A549 treated with RU486 at 1 μM for 4 hours (cell line): ENCODE data around the gene CIDEB. TPM values are rescaled to one million over a fixed set of nuclear protein-coding genes. Genes with fewer than 3 reads are reported as not detected.

Source experiments
- total RNA-seq: library from RNA; stranded (reverse); fragments of 200-300 nt; extraction: Qiagen RNA extraction; gene quantifications from 5 replicates; pipeline ENCODE4 v1.2.3, GENCODE V29; 2022; ENCODE audit warnings: low read depth

The CIDEB gene
- total RNA-seq, result 0.15 to 1.00 TPM (median 0.20 TPM) in 5 replicates

DNA sequence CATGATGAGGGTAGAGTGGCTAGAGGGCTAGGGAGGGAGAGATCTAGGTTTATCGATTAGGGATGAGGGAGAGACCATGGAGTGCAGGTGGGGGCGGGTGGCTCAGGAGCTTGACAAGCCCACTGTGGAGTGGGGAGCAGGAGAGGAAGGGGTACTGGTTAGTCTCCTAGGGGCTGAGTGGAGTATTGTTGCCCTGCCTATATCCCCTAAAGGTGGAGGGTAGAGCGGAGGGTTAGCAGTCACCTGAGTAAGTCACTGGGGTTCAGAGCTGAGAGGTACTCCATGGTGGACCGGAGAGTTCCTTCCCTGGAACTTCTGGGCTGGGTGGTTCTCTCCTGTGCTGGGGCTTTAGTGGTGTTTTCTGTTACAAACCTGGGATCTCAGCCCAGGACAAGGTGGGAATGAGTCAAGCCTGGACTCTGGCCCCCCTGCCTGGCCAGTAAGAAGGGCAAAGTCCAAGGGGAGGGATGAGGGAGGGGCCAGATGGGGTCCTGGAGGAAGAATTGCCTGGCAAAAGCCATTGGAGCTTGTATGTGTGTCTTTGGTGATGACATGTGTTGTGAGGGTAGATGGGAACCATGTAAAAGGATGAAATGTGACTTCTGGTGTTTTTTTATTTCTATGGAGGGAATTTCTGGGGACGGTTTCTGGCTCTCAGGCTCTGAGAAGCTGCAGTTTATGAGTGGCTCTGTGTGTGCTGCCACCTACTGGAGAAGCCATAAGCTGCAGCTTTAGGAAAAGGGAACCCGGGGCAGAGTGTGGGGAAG, at the start of gene CIDEB:
Gene CIDEB, minus strand, starts transcription at position 403 of the 767 bp plus-strand sequence. Its CDS starts 119 bp downstream, at position 284.

GRCh38 chr14:24339284-24340151, 31.7 kb upstream of the CIDEB start, which contains the start of gene RIPK3:
RIPK3 (minus strand) TSS chr14:24339991; CDS start chr14:24339826, 165 bp downstream.

GRCh38 chr14:24334431-24335291, 26.9 kb upstream of the CIDEB start, which contains the start of gene ADCY4:
ADCY4 (minus strand) TSS chr14:24335071; CDS start chr14:24334652, 419 bp downstream.

GRCh38 chr14:24310646-24311604, 3.1 kb upstream of the CIDEB start, which contains the start of gene LTB4R:
LTB4R (plus strand) TSS chr14:24311502; CDS start chr14:24315652, 4,150 bp downstream.

DNA sequence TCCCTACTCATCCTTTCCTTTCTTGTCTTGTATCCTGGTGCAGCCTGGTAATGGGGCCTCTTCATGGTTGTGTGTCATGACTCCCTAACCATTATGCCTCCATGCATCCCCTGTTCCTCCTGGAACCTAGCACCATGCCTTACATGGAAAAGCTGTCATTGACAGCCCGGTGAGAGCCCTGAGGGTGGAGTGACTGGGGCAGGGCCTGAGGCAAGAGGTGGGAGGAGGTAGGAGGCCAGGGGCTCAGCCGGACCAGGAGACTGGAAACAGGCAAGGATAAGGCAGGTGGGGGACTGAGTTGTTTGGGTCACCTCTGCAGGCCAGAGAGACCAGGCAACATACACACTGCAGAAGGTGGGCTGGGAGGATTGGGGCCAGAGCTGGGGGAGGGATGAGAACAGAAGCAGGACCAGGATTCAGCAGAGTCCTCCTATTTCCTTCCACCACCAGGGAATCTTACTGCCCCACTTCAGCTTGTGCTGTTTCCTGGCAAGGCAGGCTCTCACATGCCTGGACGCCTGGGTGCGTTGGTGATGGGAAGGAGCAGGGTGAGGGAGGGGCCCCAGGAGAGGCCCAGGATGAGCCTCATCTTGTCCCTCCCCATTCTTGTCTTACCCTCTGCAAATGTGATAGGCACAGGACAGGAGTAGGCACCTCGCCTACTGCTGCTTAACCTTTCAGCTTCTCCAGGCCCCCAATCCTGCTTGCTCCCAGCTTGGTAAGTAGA, 1.9 kb upstream of the CIDEB start, which contains the start of gene LTB4R2:
Gene LTB4R2, plus strand, starts transcription at position 603 of the 727 bp plus-strand sequence. CDS start 525 bp downstream, outside the sequence.

DNA sequence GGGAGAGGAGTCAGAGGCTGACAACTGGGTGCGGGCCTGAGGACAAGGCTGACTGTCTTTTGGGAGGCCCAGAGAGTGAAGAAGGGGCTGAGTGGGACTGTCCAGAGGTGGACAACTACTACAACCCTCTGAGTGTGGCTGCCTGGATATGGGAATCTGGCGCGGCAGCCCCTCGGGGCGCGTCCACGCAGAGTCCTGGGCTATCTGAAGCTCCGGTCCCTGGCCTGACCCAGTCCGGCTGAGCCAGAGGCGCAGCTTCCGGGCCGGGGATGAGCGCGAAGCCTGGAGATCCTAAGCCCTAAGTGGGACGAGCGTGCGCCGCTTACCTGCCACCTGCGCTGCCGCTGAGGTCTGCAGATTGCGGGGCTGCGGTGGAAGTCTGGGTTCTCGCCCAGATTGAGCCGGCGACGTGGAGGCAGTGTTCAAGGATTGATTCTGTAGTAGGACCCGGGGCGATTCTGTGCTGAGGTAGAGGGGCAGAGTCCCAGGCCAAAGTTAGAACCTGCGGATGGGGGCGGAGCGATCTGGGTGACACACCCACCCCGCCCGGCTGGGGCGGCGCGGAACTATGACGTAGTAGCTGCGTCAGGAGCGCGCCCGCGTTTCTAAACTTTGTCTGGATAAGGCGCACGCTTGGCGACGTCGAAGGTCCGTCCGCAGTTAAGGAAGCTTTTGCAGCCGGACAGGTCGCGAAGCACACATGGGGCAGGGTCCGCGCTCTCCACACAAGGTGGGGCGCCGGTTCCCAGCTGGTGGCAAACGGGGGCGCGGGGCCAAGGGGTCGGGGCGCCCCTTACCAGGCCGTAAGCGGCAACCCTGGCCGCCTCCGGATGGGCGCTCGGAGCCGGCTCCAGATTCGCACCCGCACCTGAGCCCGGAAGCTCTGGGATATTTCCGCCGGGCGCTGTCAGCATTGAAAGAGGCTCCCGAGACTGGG, 8.3 kb downstream of the CIDEB start, which contains the start of the genes DHRS1 and NOP9:
Gene DHRS1, minus strand, starts transcription at position 526 of the 937 bp plus-strand sequence. CDS start 674 bp downstream, outside the sequence.
Gene NOP9, plus strand, starts transcription at position 596 of the 937 bp plus-strand sequence. Its CDS starts 105 bp downstream, at position 701.

DNA sequence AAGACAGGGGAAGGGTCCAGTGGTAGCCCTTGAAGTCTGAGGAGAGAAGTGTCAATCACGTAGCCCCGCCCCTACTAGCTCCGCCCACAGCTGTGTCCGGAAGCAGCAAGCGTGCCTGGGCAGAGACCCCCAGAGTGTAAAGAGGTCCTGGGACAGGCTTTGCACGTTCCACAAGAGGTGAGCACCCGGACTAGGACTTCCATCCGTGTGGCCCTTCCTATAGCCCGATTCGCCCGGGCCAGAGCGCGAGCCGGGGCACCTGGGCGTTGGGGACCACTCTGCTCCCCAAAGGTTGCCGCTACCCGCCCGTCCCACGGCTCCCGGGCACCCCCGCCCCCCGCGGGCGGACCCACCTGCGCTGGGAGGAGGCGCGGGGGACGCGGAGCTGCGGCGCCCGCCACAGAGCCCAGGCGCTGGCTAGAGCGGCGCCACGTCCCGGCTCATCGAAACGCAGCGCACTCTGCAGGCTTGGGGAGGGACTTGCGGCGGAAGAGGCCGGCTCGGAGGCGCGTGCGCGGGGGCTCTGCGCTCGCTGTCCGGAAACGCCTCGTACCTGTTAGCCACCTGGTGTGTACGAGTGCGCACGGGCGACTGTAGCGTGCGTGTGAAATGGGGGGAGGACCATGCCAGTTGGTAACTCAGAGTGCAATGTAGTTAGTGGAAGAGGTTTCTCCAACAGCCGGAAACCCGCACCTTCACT, 36.5 kb downstream of the CIDEB start, which contains the start of gene RABGGTA:
Gene RABGGTA, minus strand, starts transcription at position 464 of the 700 bp plus-strand sequence. CDS start 482 bp downstream, outside the sequence.

GRCh38 chr14:24262821-24263733, 44.7 kb downstream of the CIDEB start, which contains the start of gene TGM1:
TGM1 (minus strand) TSS chr14:24263177; CDS start chr14:24262352, 825 bp downstream.

Other genes with a start within 250 kb of the CIDEB start
- gene CPNE6, start 236.4 kb downstream of the CIDEB start, total RNA-seq, result not detected in 5 replicates
- 16.5 to 22.6 TPM (median 20.9 TPM) in 5 replicates for gene PCK2, start 213.7 kb downstream of the CIDEB start, total RNA-seq
- 19.5 to 23.6 TPM (median 20.5 TPM) in 5 replicates for gene DCAF11, start 193.2 kb downstream of the CIDEB start, total RNA-seq
- gene NRL, start 193.0 kb downstream of the CIDEB start, total RNA-seq, result 0.72 to 1.2 TPM (median 0.80 TPM) in 5 replicates
- 0.17 to 0.31 TPM in 2 of 5 replicates, not detected in the others for gene FITM1, start 177.3 kb downstream of the CIDEB start, total RNA-seq
- gene PSME1, start 171.8 kb downstream of the CIDEB start, total RNA-seq, result 166 to 196 TPM (median 176 TPM) in 5 replicates
- 45.0 to 65.7 TPM (median 61.1 TPM) in 5 replicates for gene EMC9, start 166.4 kb downstream of the CIDEB start, total RNA-seq
- 163 to 221 TPM (median 173 TPM) in 5 replicates for gene PSME2, start 161.4 kb downstream of the CIDEB start, total RNA-seq
- 18.9 to 37.4 TPM (median 28.0 TPM) in 5 replicates for gene RNF31, start 160.5 kb downstream of the CIDEB start, total RNA-seq
- gene IRF9, start 146.7 kb downstream of the CIDEB start, total RNA-seq, result 14.5 to 20.9 TPM (median 16.8 TPM) in 5 replicates
- 4.0 to 5.5 TPM (median 5.1 TPM) in 5 replicates for gene REC8, start 135.9 kb downstream of the CIDEB start, total RNA-seq
- 79.3 to 90.2 TPM (median 86.3 TPM) in 5 replicates for gene IPO4, start 119.2 kb downstream of the CIDEB start, total RNA-seq
- gene TM9SF1, start 112.5 kb downstream of the CIDEB start, total RNA-seq, result 63.2 to 70.0 TPM (median 67.6 TPM) in 5 replicates
- not detected in 5 replicates for gene TSSK4, start 102.3 kb downstream of the CIDEB start, total RNA-seq
- 71.9 to 101 TPM (median 93.0 TPM) in 5 replicates for gene CHMP4A, start 94.5 kb downstream of the CIDEB start, total RNA-seq
- gene MDP1, start 91.9 kb downstream of the CIDEB start, total RNA-seq, result 27.3 to 34.4 TPM (median 29.4 TPM) in 5 replicates
- gene NEDD8, start 75.6 kb downstream of the CIDEB start, total RNA-seq, result 444 to 520 TPM (median 484 TPM) in 5 replicates
- 54.3 to 66.4 TPM (median 58.1 TPM) in 5 replicates for gene GMPR2, start 75.0 kb downstream of the CIDEB start, total RNA-seq
- 34.2 to 38.2 TPM (median 36.6 TPM) in 5 replicates for gene TINF2, start 65.4 kb downstream of the CIDEB start, total RNA-seq
- 0.53 to 1.1 TPM (median 1.0 TPM) in 5 replicates for gene TGM1, start 44.8 kb downstream of the CIDEB start, total RNA-seq
- gene RABGGTA, start 36.4 kb downstream of the CIDEB start, total RNA-seq, result 15.2 to 18.4 TPM (median 16.6 TPM) in 5 replicates
- 10.3 to 14.0 TPM (median 13.1 TPM) in 5 replicates for gene DHRS1, start 8.2 kb downstream of the CIDEB start, total RNA-seq
- 13.7 to 17.0 TPM (median 16.6 TPM) in 5 replicates for gene NOP9, start 8.1 kb downstream of the CIDEB start, total RNA-seq
- 2.5 to 5.7 TPM (median 4.3 TPM) in 5 replicates for gene LTB4R2, start 2.2 kb upstream of the CIDEB start, total RNA-seq
- 3.7 to 6.6 TPM (median 6.4 TPM) in 5 replicates for gene LTB4R, start 3.5 kb upstream of the CIDEB start, total RNA-seq
- gene ADCY4, start 27.1 kb upstream of the CIDEB start, total RNA-seq, result not detected in 5 replicates
- gene RIPK3, start 32.0 kb upstream of the CIDEB start, total RNA-seq, result not detected in 5 replicates
- gene NFATC4, start 60.2 kb upstream of the CIDEB start, total RNA-seq, result 0.29 to 0.67 TPM (median 0.47 TPM) in 4 of 5 replicates, not detected in the other
- gene NYNRIN, start 91.0 kb upstream of the CIDEB start, total RNA-seq, result 0.16 to 0.78 TPM (median 0.18 TPM) in 5 replicates
- gene CBLN3, start 121.7 kb upstream of the CIDEB start, total RNA-seq, result 1.0 to 1.6 TPM (median 1.3 TPM) in 5 replicates
- 19.3 to 28.8 TPM (median 26.1 TPM) in 5 replicates for gene KHNYN, start 122.0 kb upstream of the CIDEB start, total RNA-seq
- gene SDR39U1, start 134.8 kb upstream of the CIDEB start, total RNA-seq, result 42.7 to 56.3 TPM (median 47.4 TPM) in 5 replicates
- not detected in 5 replicates for gene CMA1, start 200.3 kb upstream of the CIDEB start, total RNA-seq